OCI-LY1 (cell line): Measurements from ENCODE around the gene CYP4F12.

ENCODE experiments used
- H2AFZ ChIP-seq: fragments of 200-600 bp; sonication (generic), shearing (Covaris generic); 2 replicates; pipeline ENCODE4 v1.6.0; 2014; ENCODE audit warnings: antibody characterized with exemption, mild to moderate bottlenecking, low read length
- H3F3A ChIP-seq: fragments of 200-600 bp; sonication (generic), shearing (Covaris generic); 2 replicates; pipeline ENCODE4 v1.6.0; 2014; ENCODE audit warnings: mild to moderate bottlenecking, antibody characterized with exemption, low read length, moderate library complexity; ENCODE audit not compliant: insufficient read depth
- H3K27ac ChIP-seq: fragments of 200-600 bp; sonication (generic); 2 replicates; pipeline ENCODE4 v1.5.1; 2014; ENCODE audit warnings: low read length, mixed run types, mild to moderate bottlenecking, low read depth; ENCODE audit not compliant: poor library complexity, severe bottlenecking
- H3K27me3 ChIP-seq: fragments of 200-600 bp; sonication (generic); 2 replicates; pipeline ENCODE4 v1.6.0; 2014; ENCODE audit warnings: antibody characterized with exemption, mild to moderate bottlenecking, low read length, moderate library complexity; ENCODE audit not compliant: insufficient read depth
- H3K36me3 ChIP-seq: fragments of 200-600 bp; sonication (generic); 2 replicates; pipeline ENCODE4 v1.6.1; 2014; ENCODE audit warnings: mild to moderate bottlenecking, antibody characterized with exemption, low read length, moderate library complexity, mixed read lengths; ENCODE audit not compliant: insufficient read depth
- H3K4me1 ChIP-seq: fragments of 200-600 bp; sonication (generic); 2 replicates; pipeline ENCODE4 v1.5.1; 2014; ENCODE audit warnings: mild to moderate bottlenecking, low read length, moderate library complexity; ENCODE audit not compliant: insufficient read depth, severe bottlenecking
- H3K4me2 ChIP-seq: fragments of 200-600 bp; sonication (generic), shearing (Covaris generic); 2 replicates; pipeline ENCODE4 v1.6.1; 2014; ENCODE audit warnings: low read length
- H3K4me3 ChIP-seq: fragments of 200-600 bp; sonication (generic); 2 replicates; pipeline ENCODE4 v1.5.1; 2014; ENCODE audit warnings: low read length, low read depth, mild to moderate bottlenecking, mixed read lengths; ENCODE audit not compliant: poor library complexity, severe bottlenecking
- H3K79me2 ChIP-seq: fragments of 200-600 bp; shearing (Covaris generic); 2 replicates; pipeline ENCODE4 v1.6.1; 2016; ENCODE audit warnings: mixed run types, low read length, mixed read lengths; ENCODE audit not compliant: insufficient read depth
- H3K9ac ChIP-seq: fragments of 200-600 bp; sonication (generic), shearing (Covaris generic); 2 replicates; pipeline ENCODE4 v1.6.1; 2014; ENCODE audit warnings: mild to moderate bottlenecking, low read length, mixed read lengths
- H3K9me2 ChIP-seq: fragments of 200-600 bp; sonication (generic), shearing (Covaris generic); 2 replicates; pipeline ENCODE4 v1.6.1; 2014; ENCODE audit warnings: low read depth, mild to moderate bottlenecking, low read length, mixed read lengths
- H3K9me3 ChIP-seq: fragments of 200-600 bp; shearing (Covaris generic); 2 replicates; pipeline ENCODE4 v1.6.1; 2014; ENCODE audit warnings: low read length, mixed read lengths
- H4K20me1 ChIP-seq: fragments of 200-600 bp; sonication (generic), shearing (Covaris generic); 2 replicates; pipeline ENCODE4 v1.6.0; 2016; ENCODE audit warnings: mild to moderate bottlenecking, low read length; ENCODE audit not compliant: insufficient read depth
- CTCF ChIP-seq: fragments of 200-600 bp; sonication (generic), shearing (Covaris generic); IDR thresholded peaks from 2 replicates; pipeline ENCODE4 v1.5.1; 2017; ENCODE audit warnings: mild to moderate bottlenecking, antibody characterized with exemption, low read length, moderate library complexity, mixed read lengths
- EZH2 ChIP-seq: fragments of 200-600 bp; sonication (generic), shearing (Covaris generic); IDR thresholded peaks from 2 replicates; pipeline ENCODE4 v1.8.0; 2017; ENCODE audit warnings: borderline replicate concordance, mixed run types, mild to moderate bottlenecking, antibody characterized with exemption, low read length, moderate library complexity, mixed read lengths

CYP4F12 gene

GRCh38 chr19:15721268-15721667 lies 48.4 kb downstream of the CYP4F12 start:
- TF ChIP-seq CTCF (no peak), EZH2 (no peak)
- H3K4me3 ChIP-seq: no peak overlapping the region
- no peak overlapping the region for H3K4me2 ChIP-seq
- 0 out of 2 replicates have a peak, but pooled peaks cover 4% of the 10 kb centered on the region for H3K27me3 ChIP-seq
- H3F3A ChIP-seq: no peaks in the 10 kb centered on the region
- no peaks in the 10 kb centered on the region for H3K9me2 ChIP-seq
- H3K4me1 ChIP-seq: no peaks in the 10 kb centered on the region
- H3K9me3 ChIP-seq: no peaks in the 10 kb centered on the region
- no peak overlapping the region for H2AFZ ChIP-seq
- H3K9ac ChIP-seq: no peak overlapping the region
- H3K79me2 ChIP-seq: no peaks in the 10 kb centered on the region
- H4K20me1 ChIP-seq: no peaks in the 10 kb centered on the region
- no peak overlapping the region for H3K27ac ChIP-seq
- no peaks in the 10 kb centered on the region for H3K36me3 ChIP-seq

- Histone ChIP-seq H4K20me1 (no peaks in the 10 kb centered on the region), H3K79me2 (no peaks in the 10 kb centered on the region), H3K27ac (no peak overlapping the region), H3K9me2 (no peaks in the 10 kb centered on the region), H3K27me3 (0 out of 2 replicates have a peak, but pooled peaks cover 4% of the 10 kb centered on the region), H3K4me3 (no peak overlapping the region), H3K4me2 (no peak overlapping the region), H3K4me1 (no peaks in the 10 kb centered on the region), H3K9ac (no peak overlapping the region), H3K9me3 (no peaks in the 10 kb centered on the region), H3F3A (no peaks in the 10 kb centered on the region), H2AFZ (no peak overlapping the region), H3K36me3 (no peaks in the 10 kb centered on the region)
- TF ChIP-seq EZH2 (no peak), CTCF (no peak)
Observed at GRCh38 chr19:15722956-15723355, 50.1 kb downstream of the CYP4F12 start.

- no peaks in the 10 kb centered on the region for H3F3A ChIP-seq
- no peak within 1 kb of the TSS for H2AFZ ChIP-seq
- H3K4me3 ChIP-seq: no peak within 1 kb of the TSS
- H3K4me2 ChIP-seq: no peak within 1 kb of the TSS
- no peaks in the 10 kb centered on the region for H4K20me1 ChIP-seq
- H3K9ac ChIP-seq: no peak within 1 kb of the TSS
- H3K4me1 ChIP-seq: no peaks in the 10 kb centered on the region
- H3K79me2 ChIP-seq: no peaks in the 10 kb centered on the region
- H3K36me3 ChIP-seq: no peaks in the 10 kb centered on the region
- no peak for TF ChIP-seq CTCF
- TF ChIP-seq EZH2: no peak
- no peaks in the 10 kb centered on the region for H3K9me2 ChIP-seq
- H3K27ac ChIP-seq: no peak within 1 kb of the TSS
- 0 out of 2 replicates have a peak, but pooled peaks cover 4% of the 10 kb centered on the region for H3K27me3 ChIP-seq
- no peaks in the 10 kb centered on the region for H3K9me3 ChIP-seq
Observed at GRCh38 chr19:15727724-15728123, 54.8 kb downstream of the CYP4F12 start, which contains the start of gene OR10H2. Gene OR10H2 (plus strand): TSS chr19:15728024. CDS start chr19:15728044, 20 bp downstream.
